Mucosa of rectum (tissue), 2 donors: ENCODE results near the gene ADRA2C.

Experiments
- H3K27ac ChIP-seq, 2 donors: one replicate each; pipeline ENCODE4 v1.7.0; 2013; ENCODE audit warnings: inconsistent platforms in 2 of 2, low read depth in 2 of 2, low read length in 2 of 2
- H3K27me3 ChIP-seq, 2 donors: one replicate each; pipeline ENCODE4 v1.7.0; 2013; ENCODE audit warnings: low read length in 2 of 2; ENCODE audit not compliant: control insufficient read depth in 2 of 2, insufficient read depth in 2 of 2
- H3K36me3 ChIP-seq, 2 donors: one replicate each; pipeline ENCODE4 v1.7.0; 2013; ENCODE audit warnings: low read length in 2 of 2; ENCODE audit not compliant: control insufficient read depth in 2 of 2, insufficient read depth in 2 of 2
- H3K4me1 ChIP-seq, 2 donors: one replicate each; pipeline ENCODE4 v1.7.0; 2013; ENCODE audit warnings: low read length in 2 of 2, mild to moderate bottlenecking in 1 of 2; ENCODE audit not compliant: control insufficient read depth in 2 of 2, insufficient read depth in 2 of 2
- H3K4me3 ChIP-seq, 2 donors: one replicate each; pipeline ENCODE4 v1.7.0; 2013; ENCODE audit warnings: low read length in 2 of 2
- H3K9ac ChIP-seq, 2 donors: one replicate each; pipeline ENCODE4 v1.7.0; 2013; ENCODE audit warnings: low read length in 2 of 2, low read depth in 1 of 2, mild to moderate bottlenecking in 1 of 2
- H3K9me3 ChIP-seq, 2 donors: one replicate each; pipeline ENCODE4 v1.7.0; 2013; ENCODE audit warnings: low read length in 2 of 2; ENCODE audit not compliant: control insufficient read depth in 2 of 2
- donor health status: healthy.
- donor health status: Normal muscosa, but diverticular disease.

The ADRA2C gene

DNA sequence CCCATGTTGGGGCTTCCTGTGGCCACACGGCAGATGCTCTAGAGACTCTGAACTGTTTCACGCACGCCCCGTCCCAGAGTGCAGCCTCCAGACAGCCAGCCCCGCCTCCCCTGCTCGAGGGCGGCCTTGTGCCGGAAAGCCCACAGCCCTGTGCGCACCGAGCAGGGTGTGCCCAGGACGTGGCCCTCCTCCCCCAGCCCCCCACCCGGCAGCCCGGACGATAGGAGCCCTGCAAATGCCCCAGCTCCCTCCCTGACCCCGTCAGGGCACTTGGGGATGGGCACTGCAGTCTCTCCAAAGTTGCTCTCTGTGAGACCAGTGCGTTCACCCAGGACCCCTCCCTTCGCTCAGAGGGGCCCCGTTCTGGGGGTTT, 37.3 kb downstream of the ADRA2C start:
- H3K36me3 ChIP-seq: no peaks in the 10 kb centered on the region
- no peaks in the 10 kb centered on the region for H3K9me3 ChIP-seq
- no peak overlapping the region for H3K4me3 ChIP-seq
- no peak overlapping the region for H3K27ac ChIP-seq
- H3K27me3 ChIP-seq: no peaks in the 10 kb centered on the region
- no peaks in the 10 kb centered on the region for H3K4me1 ChIP-seq
- H3K9ac ChIP-seq: no peak overlapping the region

DNA sequence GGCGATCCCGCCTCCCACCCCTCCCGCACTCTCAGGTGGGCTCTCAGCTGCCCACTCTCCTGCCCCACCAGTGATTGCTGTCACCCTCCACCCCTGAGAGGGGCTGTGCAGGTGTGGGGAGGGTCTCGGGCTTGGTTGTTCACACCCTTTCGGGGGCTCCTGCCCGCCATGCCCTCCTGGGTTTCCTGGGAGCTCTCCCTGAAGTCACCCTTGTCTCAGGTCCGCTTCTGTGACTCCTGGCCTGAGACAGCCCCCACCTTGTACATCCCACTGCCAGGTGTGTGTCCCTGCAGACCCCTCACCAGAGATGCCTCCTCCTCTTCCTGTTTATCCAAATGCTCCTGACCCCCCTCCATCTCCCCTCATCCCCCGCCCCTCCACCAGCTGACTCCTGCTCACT, 37.8 kb downstream of the ADRA2C start:
- no peaks in the 10 kb centered on the region for H3K36me3 ChIP-seq
- no peaks in the 10 kb centered on the region for H3K27me3 ChIP-seq
- H3K27ac ChIP-seq: no peak overlapping the region
- H3K4me1 ChIP-seq: no peaks in the 10 kb centered on the region
- no peak overlapping the region for H3K4me3 ChIP-seq
- H3K9ac ChIP-seq: no peak overlapping the region
- H3K9me3 ChIP-seq: no peaks in the 10 kb centered on the region

DNA sequence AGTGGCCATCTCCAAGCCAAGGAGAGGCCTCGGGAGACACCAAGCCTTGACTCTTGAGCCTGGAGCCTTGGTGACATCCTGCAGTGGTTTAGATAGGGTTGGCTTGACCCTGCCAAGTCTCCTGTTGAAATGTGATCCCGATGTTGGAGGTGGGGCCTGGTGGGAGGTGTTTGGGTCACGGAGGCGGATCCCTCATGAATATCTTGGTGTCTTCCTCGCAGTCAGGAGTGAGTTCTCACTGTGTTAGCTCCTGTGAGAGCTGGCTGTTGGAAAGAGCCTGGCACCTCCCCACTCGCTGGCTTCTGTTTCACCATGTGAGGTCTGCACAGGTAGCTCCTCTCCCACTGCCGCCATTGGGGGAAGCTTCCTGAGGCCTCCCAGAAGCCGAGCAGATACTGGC, 38.8 kb downstream of the ADRA2C start:
- Histone ChIP-seq H3K36me3 (no peaks in the 10 kb centered on the region), H3K9me3 (no peaks in the 10 kb centered on the region), H3K4me1 (no peaks in the 10 kb centered on the region), H3K4me3 (no peak overlapping the region), H3K27me3 (no peaks in the 10 kb centered on the region), H3K27ac (no peak overlapping the region), H3K9ac (no peak overlapping the region)

DNA sequence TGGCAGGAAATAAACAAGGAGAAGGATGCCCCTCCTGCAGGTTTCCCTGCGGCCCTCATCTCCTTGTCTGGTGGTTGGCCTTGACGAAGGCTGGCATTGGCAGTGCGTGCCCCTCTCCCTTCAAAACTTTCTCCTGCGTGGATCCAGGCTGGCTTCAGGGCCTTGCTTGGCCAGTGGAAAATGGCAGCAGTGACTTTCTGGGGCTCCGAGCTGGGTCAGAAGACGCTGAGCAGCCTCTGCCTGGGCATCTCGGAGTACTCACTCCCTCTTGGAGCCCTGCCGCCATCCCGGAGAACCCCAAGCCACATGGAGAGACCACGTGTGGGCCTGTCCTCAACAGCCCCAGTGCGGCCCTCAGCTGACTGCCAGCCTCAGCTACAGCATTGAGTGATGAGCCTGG, 39.5 kb downstream of the ADRA2C start:
- Histone ChIP-seq H3K36me3 (no peaks in the 10 kb centered on the region), H3K4me1 (no peaks in the 10 kb centered on the region), H3K9ac (no peak overlapping the region), H3K27me3 (no peaks in the 10 kb centered on the region), H3K9me3 (no peaks in the 10 kb centered on the region), H3K4me3 (no peak overlapping the region), H3K27ac (no peak overlapping the region)

DNA sequence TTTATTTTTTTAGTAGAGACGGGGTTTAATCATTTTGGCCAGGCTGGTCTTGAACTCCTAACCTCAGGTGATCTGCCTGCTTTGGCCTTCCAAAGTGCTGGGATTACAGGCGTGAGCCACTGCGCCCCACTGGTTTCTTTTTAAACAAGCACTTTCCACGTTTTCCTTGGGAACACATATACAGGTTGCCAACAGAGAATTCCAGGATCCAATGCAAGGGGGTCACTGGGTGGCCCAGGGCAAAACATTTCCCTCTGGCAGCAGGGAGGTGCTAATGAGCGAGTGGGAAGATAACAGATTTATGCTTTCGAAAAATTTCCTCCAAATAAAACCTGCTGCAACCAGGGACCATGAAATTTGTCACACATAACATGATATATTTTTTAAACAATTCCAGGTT, 41.1 kb downstream of the ADRA2C start:
- Histone ChIP-seq H3K36me3 (no peaks in the 10 kb centered on the region), H3K27ac (no peak overlapping the region), H3K4me1 (no peaks in the 10 kb centered on the region), H3K9ac (no peak overlapping the region), H3K4me3 (no peak overlapping the region), H3K9me3 (no peaks in the 10 kb centered on the region), H3K27me3 (no peaks in the 10 kb centered on the region)

DNA sequence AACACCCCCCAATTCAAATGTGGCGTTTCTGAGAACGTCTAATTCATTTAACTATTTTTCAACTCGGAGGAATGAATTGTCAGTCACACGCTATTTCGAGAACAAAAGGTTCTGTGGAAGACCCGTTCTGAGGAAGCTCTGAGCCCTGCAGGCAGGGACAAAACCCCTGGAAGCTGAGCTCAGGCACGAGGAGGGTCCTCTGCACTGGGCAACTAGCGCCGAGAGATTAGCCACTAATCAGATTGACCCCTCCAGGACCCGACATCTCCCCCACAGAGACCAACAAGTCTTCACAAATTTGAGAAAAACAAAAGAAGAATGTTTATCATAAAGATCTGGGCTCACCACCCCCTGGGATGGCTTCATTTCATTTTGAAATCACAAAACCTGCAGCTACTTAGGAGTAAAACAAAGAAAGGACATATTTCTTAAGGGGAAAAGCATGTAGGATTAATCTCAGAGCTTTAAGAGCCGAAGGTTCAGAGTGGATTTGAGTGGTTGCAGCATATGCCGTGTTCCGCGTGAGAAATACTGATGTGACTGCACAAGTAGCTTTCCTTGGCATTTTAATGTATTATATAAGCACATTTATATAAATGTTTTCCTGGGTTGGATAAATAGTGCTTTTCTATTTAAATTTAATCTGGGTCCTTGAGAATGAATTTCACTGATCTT, 41.8 kb downstream of the ADRA2C start:
- H3K27me3 ChIP-seq: no peaks in the 10 kb centered on the region
- no peak overlapping the region for H3K27ac ChIP-seq

DNA sequence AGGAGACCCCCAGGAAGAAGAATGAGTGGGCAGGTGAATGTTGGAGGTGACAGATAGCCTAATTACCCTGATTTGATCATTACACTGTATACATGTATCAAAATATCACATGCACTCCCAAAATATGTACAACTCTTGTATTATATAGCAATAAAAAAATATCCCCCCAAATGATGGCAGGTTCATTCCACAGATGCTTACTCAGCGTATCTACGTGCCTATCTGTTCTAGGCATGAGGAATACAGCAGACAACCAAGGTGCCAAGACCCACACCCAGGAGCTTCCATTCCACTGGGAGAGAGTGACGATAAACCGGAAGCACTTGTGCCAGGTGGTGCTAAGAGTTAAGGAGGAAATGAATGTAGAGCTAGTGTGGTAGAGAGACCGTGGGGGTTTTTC, 42.4 kb downstream of the ADRA2C start:
- Histone ChIP-seq H3K36me3 (no peaks in the 10 kb centered on the region), H3K9ac (no peak overlapping the region), H3K27me3 (no peaks in the 10 kb centered on the region), H3K9me3 (no peaks in the 10 kb centered on the region), H3K27ac (no peak overlapping the region), H3K4me3 (no peak overlapping the region), H3K4me1 (no peaks in the 10 kb centered on the region)

More for the DNA sequence above, 41.8 kb downstream of the ADRA2C start:
- Histone ChIP-seq H3K36me3 (no peaks in the 10 kb centered on the region), H3K4me1 (no peaks in the 10 kb centered on the region), H3K4me3 (no peak overlapping the region), H3K9me3 (no peaks in the 10 kb centered on the region), H3K9ac (no peak overlapping the region)

DNA sequence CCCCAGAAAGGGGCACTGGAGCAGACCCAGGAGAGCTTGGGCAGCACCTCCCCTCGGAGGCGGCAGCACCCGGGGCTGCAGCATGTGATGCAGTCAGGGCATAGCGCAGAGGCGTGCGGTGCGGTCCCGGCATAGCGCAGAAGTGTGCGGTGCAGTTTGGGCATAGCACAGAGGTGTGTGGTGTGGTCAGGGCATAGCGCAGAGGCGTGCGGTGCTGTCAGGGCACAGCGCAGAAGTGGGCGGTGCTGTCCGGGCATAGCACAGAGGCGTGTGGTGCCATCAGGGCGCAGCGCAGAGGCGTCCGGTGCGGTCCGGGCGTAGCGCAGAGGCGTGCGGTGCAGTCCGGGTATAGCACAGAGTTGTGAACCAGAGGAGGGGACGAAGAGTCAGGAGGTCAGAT, 42.8 kb downstream of the ADRA2C start:
- no peak overlapping the region for H3K27ac ChIP-seq
- H3K27me3 ChIP-seq: no peaks in the 10 kb centered on the region

DNA sequence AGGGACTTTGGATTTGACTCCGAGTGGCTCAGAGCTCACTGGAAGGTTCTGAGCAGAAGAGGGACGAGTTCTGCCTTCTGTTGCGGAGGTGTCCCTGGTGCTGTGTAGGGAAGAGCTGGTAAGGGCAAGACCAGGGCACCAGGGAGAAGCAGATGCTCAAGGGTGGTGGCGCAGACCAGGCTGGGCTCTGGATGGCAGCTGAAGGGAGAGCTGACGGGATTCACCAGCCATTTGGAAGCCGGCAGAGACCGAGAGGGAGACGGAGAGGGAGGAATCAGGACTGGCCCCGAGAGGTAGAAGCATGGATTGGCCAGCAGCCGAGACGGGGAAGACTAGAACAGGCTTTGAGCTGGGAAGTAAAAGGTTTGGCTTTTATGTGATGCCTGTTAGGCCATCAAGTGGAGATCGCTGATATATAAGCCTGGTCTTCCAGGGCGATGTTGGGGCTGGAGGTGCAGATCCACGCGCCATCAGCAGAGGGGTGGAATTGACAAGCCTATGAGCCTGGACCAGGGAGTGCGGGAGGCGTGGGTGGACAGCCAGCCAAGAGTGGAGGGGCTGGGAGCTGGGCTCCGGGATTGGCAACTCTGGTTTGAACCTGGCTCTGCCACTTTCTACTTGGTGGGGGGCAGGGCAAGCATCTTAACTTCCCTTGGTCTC, 43.4 kb downstream of the ADRA2C start:
- no peaks in the 10 kb centered on the region for H3K27me3 ChIP-seq

More for the DNA sequence above, 42.8 kb downstream of the ADRA2C start:
- no peaks in the 10 kb centered on the region for H3K9me3 ChIP-seq
- H3K9ac ChIP-seq: no peak overlapping the region
- no peaks in the 10 kb centered on the region for H3K4me1 ChIP-seq
- no peak overlapping the region for H3K4me3 ChIP-seq
- no peaks in the 10 kb centered on the region for H3K36me3 ChIP-seq

DNA sequence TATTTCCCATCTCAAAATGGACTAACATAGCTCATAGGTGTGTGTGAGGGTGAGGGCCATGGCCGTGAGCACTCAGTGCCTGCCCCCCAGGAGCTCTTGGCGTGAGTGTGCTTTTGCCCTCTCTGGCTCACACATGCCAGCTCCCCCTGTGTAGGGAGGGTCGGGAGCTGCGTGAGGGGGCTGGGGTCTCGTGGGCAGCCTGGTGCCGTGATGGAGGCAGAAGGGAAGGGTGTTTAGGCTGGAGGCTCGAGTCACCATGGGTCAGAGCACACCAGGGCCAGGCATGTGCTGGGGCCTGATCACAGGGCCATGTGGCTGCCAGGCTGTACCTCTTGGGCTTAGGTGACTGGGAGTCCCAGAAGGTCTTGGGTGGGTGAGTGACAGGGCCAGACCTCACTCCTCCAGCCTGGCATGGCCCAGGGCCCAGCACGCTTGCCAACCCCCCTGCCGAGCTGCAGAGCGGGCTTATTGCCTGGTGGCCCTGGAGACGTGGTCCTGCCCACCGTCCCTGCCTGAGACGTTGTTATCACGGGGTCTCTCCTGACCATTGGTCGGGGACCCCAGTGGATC, 44.0 kb downstream of the ADRA2C start:
- H3K36me3 ChIP-seq: no peaks in the 10 kb centered on the region
- no peak overlapping the region for H3K27ac ChIP-seq
- no peak overlapping the region for H3K9ac ChIP-seq
- no peaks in the 10 kb centered on the region for H3K9me3 ChIP-seq
- H3K4me3 ChIP-seq: no peak overlapping the region
- H3K4me1 ChIP-seq: no peaks in the 10 kb centered on the region
- H3K27me3 ChIP-seq: no peaks in the 10 kb centered on the region

More for the DNA sequence above, 43.4 kb downstream of the ADRA2C start:
- Histone ChIP-seq H3K9ac (no peak overlapping the region), H3K4me1 (no peaks in the 10 kb centered on the region), H3K27ac (no peak overlapping the region), H3K9me3 (no peaks in the 10 kb centered on the region), H3K36me3 (no peaks in the 10 kb centered on the region), H3K4me3 (no peak overlapping the region)
